ENCODE data around the gene BMPER.

DNA sequence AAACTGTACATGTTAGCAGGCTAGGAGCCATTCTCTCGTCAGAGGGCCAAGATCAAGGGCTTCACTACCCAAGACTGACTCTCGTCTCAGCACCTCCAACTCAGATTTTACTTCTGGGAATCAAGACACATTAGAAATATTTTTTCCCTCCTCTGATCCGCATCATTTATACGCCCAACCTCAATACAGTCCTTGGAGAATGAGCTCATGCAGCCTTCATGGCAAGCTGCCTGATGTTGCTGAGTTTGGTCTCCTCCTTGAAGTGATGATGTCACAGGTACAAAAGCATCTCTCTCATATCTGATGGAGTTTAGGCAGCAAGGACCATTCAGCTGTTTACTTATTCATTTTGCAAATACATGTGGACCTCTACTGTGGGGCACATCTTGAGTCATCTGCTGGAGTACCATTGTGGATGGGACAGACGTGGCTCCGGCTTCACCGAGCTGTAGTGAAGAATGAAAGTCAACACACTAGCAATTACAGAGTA, 114.0 kb downstream of the BMPER start:
- TF ChIP-seq, protein P1, sequence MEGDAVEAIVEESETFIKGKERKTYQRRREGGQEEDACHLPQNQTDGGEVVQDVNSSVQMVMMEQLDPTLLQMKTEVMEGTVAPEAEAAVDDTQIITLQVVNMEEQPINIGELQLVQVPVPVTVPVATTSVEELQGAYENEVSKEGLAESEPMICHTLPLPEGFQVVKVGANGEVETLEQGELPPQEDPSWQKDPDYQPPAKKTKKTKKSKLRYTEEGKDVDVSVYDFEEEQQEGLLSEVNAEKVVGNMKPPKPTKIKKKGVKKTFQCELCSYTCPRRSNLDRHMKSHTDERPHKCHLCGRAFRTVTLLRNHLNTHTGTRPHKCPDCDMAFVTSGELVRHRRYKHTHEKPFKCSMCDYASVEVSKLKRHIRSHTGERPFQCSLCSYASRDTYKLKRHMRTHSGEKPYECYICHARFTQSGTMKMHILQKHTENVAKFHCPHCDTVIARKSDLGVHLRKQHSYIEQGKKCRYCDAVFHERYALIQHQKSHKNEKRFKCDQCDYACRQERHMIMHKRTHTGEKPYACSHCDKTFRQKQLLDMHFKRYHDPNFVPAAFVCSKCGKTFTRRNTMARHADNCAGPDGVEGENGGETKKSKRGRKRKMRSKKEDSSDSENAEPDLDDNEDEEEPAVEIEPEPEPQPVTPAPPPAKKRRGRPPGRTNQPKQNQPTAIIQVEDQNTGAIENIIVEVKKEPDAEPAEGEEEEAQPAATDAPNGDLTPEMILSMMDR (IDR thresholded peaks at IDR 0.05), result no peak
- no peak for TF ChIP-seq POLR2A (IDR thresholded peaks at IDR 0.05)

All from lower leg skin (tissue), 3 donors.